Activated CD4-positive, alpha-beta T cell treated with anti-CD3 and anti-CD28 coated beads for 48 hours (primary cell): ENCODE measurements around the gene ITGAD.

ENCODE experiments used
- DNase-seq: peaks from one replicate; pipeline ENCODE4 v3.0.0-alpha.2; 2020

ITGAD gene

GRCh38 chr16:31367853-31368252, 25.3 kb upstream of the ITGAD start:
- no peak for DNase-seq

- DNase-seq = no peak
These were observed 22.1 kb upstream of the ITGAD start for GRCh38 chr16:31371008-31371407.

GRCh38 chr16:31371619-31372484, 21.3 kb upstream of the ITGAD start:
- DNase-seq = no peak

- no peak for DNase-seq
These were observed 19.9 kb upstream of the ITGAD start for GRCh38 chr16:31373235-31373634.

- no peak for DNase-seq
These were observed 17.9 kb upstream of the ITGAD start for GRCh38 chr16:31375231-31375630.

GRCh38 chr16:31376705-31377104, 16.4 kb upstream of the ITGAD start:
- DNase-seq = no peak

- DNase-seq = no peak
These were observed 15.8 kb upstream of the ITGAD start for GRCh38 chr16:31377210-31377903.

GRCh38 chr16:31380201-31380600, 12.9 kb upstream of the ITGAD start:
- no peak for DNase-seq

GRCh38 chr16:31382485-31383161, 10.5 kb upstream of the ITGAD start:
- peak; percentile 79 for DNase-seq

- no peak for DNase-seq
These were observed 7.5 kb upstream of the ITGAD start for GRCh38 chr16:31385680-31386079.

GRCh38 chr16:31386157-31386984, 6.8 kb upstream of the ITGAD start:
- peak; percentile 39 for DNase-seq

- DNase-seq = no peak
These were observed 4.6 kb upstream of the ITGAD start for GRCh38 chr16:31388535-31388934.

- DNase-seq = no peak
These were observed 2.6 kb upstream of the ITGAD start for GRCh38 chr16:31390504-31391041.

GRCh38 chr16:31395647-31396046, 2.5 kb downstream of the ITGAD start:
- DNase-seq = no peak

- no peak for DNase-seq
These were observed 4.0 kb downstream of the ITGAD start for GRCh38 chr16:31397096-31397660.

- no peak for DNase-seq
These were observed 4.6 kb downstream of the ITGAD start for GRCh38 chr16:31397701-31398100.

GRCh38 chr16:31400191-31400590, 7.1 kb downstream of the ITGAD start:
- DNase-seq = no peak

- DNase-seq = no peak
These were observed 8.3 kb downstream of the ITGAD start for GRCh38 chr16:31401436-31401835.

- DNase-seq = no peak
These were observed 9.6 kb downstream of the ITGAD start for GRCh38 chr16:31402687-31403086.

GRCh38 chr16:31403590-31404352, 10.6 kb downstream of the ITGAD start:
- no peak for DNase-seq

- DNase-seq = no peak
These were observed 11.4 kb downstream of the ITGAD start for GRCh38 chr16:31404353-31405064.
